Right lobe of liver (tissue), 6 donors: ENCODE results near the gene CLIC6. TPM values are rescaled to one million over a fixed set of nuclear protein-coding genes. Genes with fewer than 3 reads are reported as not detected.

ENCODE experiments used
- ATAC-seq, 4 donors: fragments of 200-7000 bp; cut with Tn5 transposase; one replicate each; pipeline ENCODE4 v1.9.1; 2020; ENCODE audit warnings: mild to moderate bottlenecking in 4 of 4, moderate library complexity in 4 of 4
- DNase-seq, 3 donors: peaks; one replicate each; pipeline ENCODE4 v3.0.0-alpha.2; 2020
- H3K27ac ChIP-seq, 3 donors: fragments of 200-600 bp; one replicate each; pipeline ENCODE4 v1.8.0; 2022
- H3K27me3 ChIP-seq, 2 donors: fragments of 200-600 bp; one replicate each; pipeline ENCODE4 v1.8.0; 2022
- H3K36me3 ChIP-seq, 4 donors: fragments of 200-600 bp; sonication (generic) in 1 of 4; one replicate each; pipeline versions ENCODE4 v1.5.1 to v1.8.0; 2017 to 2022; ENCODE audit warnings: control low read depth in 1 of 4
- H3K4me1 ChIP-seq, 4 donors: fragments of 200-600 bp; sonication (generic) in 1 of 4; one replicate each; pipeline versions ENCODE4 v1.5.1 to v1.8.0; 2017 to 2022; ENCODE audit warnings: control low read depth in 1 of 4
- H3K4me3 ChIP-seq, 3 donors: fragments of 200-600 bp; one replicate each; pipeline ENCODE4 v1.8.0; 2022
- H3K9me3 ChIP-seq, 4 donors: fragments of 200-600 bp; sonication (generic) in 1 of 4; one replicate each; pipeline versions ENCODE4 v1.5.1 to v1.8.0; 2017 to 2022; ENCODE audit warnings: control low read depth in 1 of 4
- CTCF ChIP-seq, 4 donors: fragments of 200-600 bp in 3 of 4; fragments of 450-650 bp in 1 of 4; IDR thresholded peaks; one replicate each; pipeline versions ENCODE4 v1.5.1 to v1.8.0; 2016 to 2022; ENCODE audit warnings: antibody characterized with exemption in 4 of 4, mild to moderate bottlenecking in 2 of 4
- POLR2A ChIP-seq: fragments of 450-650 bp; IDR thresholded peaks from one replicate; pipeline ENCODE4 v1.6.1; 2017; ENCODE audit warnings: antibody characterized with exemption, mild to moderate bottlenecking
- WGBS: methylation state at CpG from one replicate; pipeline ENCODE4 v1.1.6; 2018; ENCODE audit warnings: low coverage, low lambda C conversion rate; ENCODE audit not compliant: insufficient coverage; ENCODE audit errors: missing lambda C conversion rate; 5-methylcytosine and 5-hydroxymethylcytosine counted together
- intact Hi-C, 2 donors: fragments of 100-400 bp; cut with DNase I; formaldehyde crosslinking; loops; one replicate each; pipeline versions ENCODE4 v1.11.2 to v1.14.1; 2022
- total RNA-seq, 6 experiments: library from RNA; depleted of rRNA in 2 of 6; stranded (reverse); fragments of >200 nt in 2 of 6; fragmentation: NEBNext Ultra II Directional in 3 of 6; extraction: Animal tissue kit (Norgen Biotek cat#: 25700) in 3 of 6; gene quantifications; one replicate each; pipeline versions ENCODE4 v1.1.0 to v1.2.4, GENCODE V29; 2016 to 2023
- donor health status: DM: no; HTN: yes; CAD: no.
- donor health status: DM: no; HTN: no; CAD: no.
- donor health status: DM: no; HTN: no; CAD: no.
- donor health status: DM: no; HTN: yes; CAD: no.
- donor health status: DM: no; HTN: yes; CAD: no.

The CLIC6 gene
- total RNA-seq, 6 experiments from 2014 or later: 0.25 to 0.63 (median 0.43) TPM

GRCh38 chr21:34705011-34705410 lies 36.2 kb downstream of the CLIC6 start:
- H3K9me3 ChIP-seq: no peaks in the 10 kb centered on the region
- intact Hi-C loops: no loop called here
- WGBS: no CpG with 5 or more reads among the region's 9 CpGs
- H3K36me3 ChIP-seq: no peaks in the 10 kb centered on the region
- no peak for ATAC-seq
- H3K4me1 ChIP-seq: no peaks in the 10 kb centered on the region
- no peak for TF ChIP-seq CTCF (IDR thresholded peaks at IDR 0.05)
- TF ChIP-seq POLR2A: no peak
- no peak overlapping the region for H3K4me3 ChIP-seq
- H3K27ac ChIP-seq: no peak overlapping the region
- DNase-seq: no peak
- no peaks in the 10 kb centered on the region for H3K27me3 ChIP-seq

GRCh38 chr21:34706337-34706736 lies 37.5 kb downstream of the CLIC6 start:
- Histone ChIP-seq H3K27me3 (no peaks in the 10 kb centered on the region), H3K27ac (no peak overlapping the region), H3K4me1 (no peaks in the 10 kb centered on the region), H3K4me3 (no peak overlapping the region), H3K36me3 (no peaks in the 10 kb centered on the region), H3K9me3 (no peaks in the 10 kb centered on the region)
- peak in 1 of 3 donors; percentile 1 for DNase-seq
- 69% methylated on average over 3 of the region's 4 CpGs for WGBS
- intact Hi-C loops: no loop called here
- no peak for ATAC-seq
- TF ChIP-seq POLR2A: no peak
- no peak for TF ChIP-seq CTCF (IDR thresholded peaks at IDR 0.05)

- Histone ChIP-seq H3K4me3 (no peak overlapping the region), H3K36me3 (no peaks in the 10 kb centered on the region), H3K27me3 (no peaks in the 10 kb centered on the region), H3K27ac (no peak overlapping the region), H3K9me3 (no peaks in the 10 kb centered on the region), H3K4me1 (no peaks in the 10 kb centered on the region)
- intact Hi-C loops: no loop called here
- ATAC-seq (no peak), DNase-seq (no peak)
- TF ChIP-seq POLR2A (no peak), CTCF (IDR thresholded peaks at IDR 0.05) (no peak)
- WGBS: 70% methylated on average over 7 of the region's 8 CpGs
Measured at GRCh38 chr21:34707876-34708325, 39.1 kb downstream of the CLIC6 start.

GRCh38 chr21:34713621-34714020 lies 44.8 kb downstream of the CLIC6 start:
- Histone ChIP-seq H3K4me1 (no peaks in the 10 kb centered on the region), H3K27ac (no peak overlapping the region), H3K36me3 (no peaks in the 10 kb centered on the region), H3K27me3 (no peaks in the 10 kb centered on the region), H3K4me3 (no peak overlapping the region), H3K9me3 (no peaks in the 10 kb centered on the region)
- DNase-seq: no peak
- no peak for TF ChIP-seq CTCF (IDR thresholded peaks at IDR 0.05)
- TF ChIP-seq POLR2A: no peak
- 50% methylated on average over 1 of the region's 1 CpG for WGBS
- intact Hi-C loops: no loop called here
- no peak for ATAC-seq

- Histone ChIP-seq H3K9me3 (no peaks in the 10 kb centered on the region), H3K4me1 (no peaks in the 10 kb centered on the region), H3K4me3 (no peak overlapping the region), H3K27me3 (no peaks in the 10 kb centered on the region), H3K27ac (no peak overlapping the region), H3K36me3 (no peaks in the 10 kb centered on the region)
- intact Hi-C loops: no loop called here
- no peak for DNase-seq
- ATAC-seq: no peak
- no peak for TF ChIP-seq POLR2A
- no peak for TF ChIP-seq CTCF (IDR thresholded peaks at IDR 0.05)
- WGBS: 81% methylated on average over 5 of the region's 5 CpGs
Measured at GRCh38 chr21:34715518-34715917, 46.7 kb downstream of the CLIC6 start.
